ENCODE measurements around the gene KDM2B. TPM values are rescaled to one million over a fixed set of nuclear protein-coding genes. Genes with fewer than 3 reads are reported as not detected.
A peak's percentile ranks its signal among the peaks of the same experiment; 100 is the strongest.

Gene KDM2B
- total and polyA plus RNA-seq, 2 donors (not counting 3 experiments of a cell fraction or from before 2014, with no cell fraction given), result 26.8 to 37.3 TPM

DNA sequence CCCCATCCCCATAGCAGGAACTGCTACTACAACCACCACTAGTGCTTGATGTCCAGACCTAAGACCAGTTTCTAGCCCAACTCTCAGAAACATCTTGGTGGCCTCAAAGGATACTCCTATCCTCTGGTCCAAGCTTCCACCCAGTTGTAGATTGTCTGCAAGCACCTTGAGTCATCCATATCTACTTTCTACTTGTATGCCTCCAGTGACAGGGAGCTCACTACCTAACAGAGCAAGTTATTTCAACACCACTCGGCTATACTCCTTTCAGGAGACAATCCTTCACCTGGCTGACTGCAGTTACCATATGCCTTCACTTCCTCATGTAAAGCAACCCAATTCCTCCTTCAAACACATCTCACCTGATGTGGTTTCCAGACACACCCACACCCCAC is 49.5 kb downstream of the KDM2B start:
- dilution Hi-C loops (cut with MboI; ENCODE audit: extremely low pct_ligation_motif_present, low sequenced_read_pairs) (no loop called here), intact Hi-C loops (cut with micrococcal nuclease) (no loop called here)
- Histone ChIP-seq H3K79me2 (ENCODE audit: control insufficient read depth, insufficient read depth, low read length) (no peaks in the 10 kb centered on the region), H3K36me3 (ENCODE audit: control insufficient read depth in 2 of 2, extremely low read depth in 1 of 2, insufficient read depth in 2 of 2, low read length in 2 of 2) (peaks cover 0 to 12% of the 10 kb centered on the region in 2 experiments), H3K4me2 (ENCODE audit: insufficient read depth, low read length) (no peak overlapping the region), H3K9me1 (replicated peaks; ENCODE audit: control insufficient read depth, extremely low read depth, insufficient read depth, low read length) (no peaks in the 10 kb centered on the region), H3K27me3 (ENCODE audit: control insufficient read depth in 2 of 2, insufficient read depth in 2 of 2, low read length in 2 of 2) (no peaks in the 10 kb centered on the region), H3K9ac (replicated peaks; ENCODE audit: extremely low read depth, insufficient read depth, low read length) (no peak overlapping the region), H2AFZ (ENCODE audit: low read depth, low read length) (no peak overlapping the region), H3K27ac (ENCODE audit: insufficient read depth, low read depth, low read length) (no peak overlapping the region), H4K20me1 (replicated peaks; ENCODE audit: control insufficient read depth, extremely low read depth, insufficient read depth, low read length) (no peaks in the 10 kb centered on the region), H3K4me1 (ENCODE audit: control insufficient read depth, extremely low read depth, insufficient read depth, low read length) (peaks cover 5% of the 10 kb centered on the region), H3K4me3 (replicated peaks in 1 of 3; ENCODE audit: insufficient read depth in 1 of 3, low read depth in 1 of 3, low read length in 3 of 3) (no peak overlapping the region), H3K9me3 (replicated peaks; ENCODE audit: control insufficient read depth, insufficient read depth, low read length) (no peaks in the 10 kb centered on the region)
- BruUV-seq (replicated peaks), result no TSS peak
- DNase-seq (ENCODE audit: low read depth, low spot score), result no peak
- TF ChIP-seq EZH2 (IDR thresholded peaks at IDR 0.05; ENCODE audit: borderline replicate concordance, low read depth, low read length, severe bottlenecking), result no peak
- TF ChIP-seq, protein P1, sequence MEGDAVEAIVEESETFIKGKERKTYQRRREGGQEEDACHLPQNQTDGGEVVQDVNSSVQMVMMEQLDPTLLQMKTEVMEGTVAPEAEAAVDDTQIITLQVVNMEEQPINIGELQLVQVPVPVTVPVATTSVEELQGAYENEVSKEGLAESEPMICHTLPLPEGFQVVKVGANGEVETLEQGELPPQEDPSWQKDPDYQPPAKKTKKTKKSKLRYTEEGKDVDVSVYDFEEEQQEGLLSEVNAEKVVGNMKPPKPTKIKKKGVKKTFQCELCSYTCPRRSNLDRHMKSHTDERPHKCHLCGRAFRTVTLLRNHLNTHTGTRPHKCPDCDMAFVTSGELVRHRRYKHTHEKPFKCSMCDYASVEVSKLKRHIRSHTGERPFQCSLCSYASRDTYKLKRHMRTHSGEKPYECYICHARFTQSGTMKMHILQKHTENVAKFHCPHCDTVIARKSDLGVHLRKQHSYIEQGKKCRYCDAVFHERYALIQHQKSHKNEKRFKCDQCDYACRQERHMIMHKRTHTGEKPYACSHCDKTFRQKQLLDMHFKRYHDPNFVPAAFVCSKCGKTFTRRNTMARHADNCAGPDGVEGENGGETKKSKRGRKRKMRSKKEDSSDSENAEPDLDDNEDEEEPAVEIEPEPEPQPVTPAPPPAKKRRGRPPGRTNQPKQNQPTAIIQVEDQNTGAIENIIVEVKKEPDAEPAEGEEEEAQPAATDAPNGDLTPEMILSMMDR (IDR thresholded peaks at IDR 0.05; ENCODE audit: extremely low read depth in 1 of 2, insufficient read depth in 1 of 2, low read depth in 1 of 2, low read length in 2 of 2), result no peak
- TF ChIP-seq POLR2A (IDR thresholded peaks at IDR 0.05; ENCODE audit: low read depth, low read length), result no peak
- no peak for TF ChIP-seq MYC (IDR thresholded peaks at IDR 0.05; ENCODE audit: low read depth, low read length)
- CTCF ChIA-PET, result interaction anchor here (1.1 to 1.4 kb wide), 3 partner anchors 22 to 137 kb away, joined by 3 to 9 read pairs (median 4); no protein-coding TSS in a partner anchor
- POLR2A ChIA-PET, result no interaction called here
- FAIRE-seq, result no peak

DNA sequence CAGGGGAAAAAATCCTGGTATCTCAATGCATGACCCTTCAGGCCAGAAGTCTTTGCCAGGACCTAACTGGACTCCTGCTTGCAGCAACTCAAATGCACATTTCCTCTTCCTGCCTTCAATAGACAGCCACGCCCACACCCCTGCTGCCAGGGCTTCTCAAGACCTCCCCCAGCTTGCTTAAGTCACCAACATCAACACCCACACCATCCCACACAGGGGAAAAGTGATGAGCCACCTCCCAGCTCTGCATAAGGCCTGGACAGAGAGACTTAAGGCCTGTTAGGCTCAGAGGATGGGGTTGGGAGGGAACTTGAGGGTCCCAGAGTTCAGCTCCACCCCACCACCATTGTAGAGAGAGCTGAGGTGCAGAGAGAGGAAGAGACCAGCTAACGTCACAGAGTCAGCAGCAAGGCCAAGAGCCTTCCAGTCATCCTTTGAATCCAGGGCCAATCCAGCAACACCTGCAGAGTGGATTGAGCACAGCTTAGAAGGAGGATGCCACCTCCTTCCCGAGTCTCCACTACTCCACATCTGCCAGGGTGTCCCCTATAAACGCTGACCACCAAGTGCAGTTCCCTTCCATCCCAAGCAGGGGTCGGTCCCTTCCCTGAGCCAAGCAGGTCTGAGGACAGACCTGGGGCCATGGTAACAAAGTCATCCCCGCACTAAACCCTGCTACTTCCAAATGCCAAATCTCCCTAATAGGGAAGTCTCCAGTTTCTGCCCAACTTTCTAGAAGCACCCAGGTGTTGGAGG is 50.0 kb downstream of the KDM2B start:
- Histone ChIP-seq H3K4me2 (ENCODE audit: insufficient read depth, low read length) (no peak overlapping the region), H2AFZ (ENCODE audit: low read depth, low read length) (peak overlapping the region; percentile 68), H3K9me1 (replicated peaks; ENCODE audit: control insufficient read depth, extremely low read depth, insufficient read depth, low read length) (no peaks in the 10 kb centered on the region), H3K4me3 (replicated peaks in 1 of 3; ENCODE audit: insufficient read depth in 1 of 3, low read depth in 1 of 3, low read length in 3 of 3) (no peak overlapping the region), H3K4me1 (ENCODE audit: control insufficient read depth, extremely low read depth, insufficient read depth, low read length) (peaks cover 3% of the 10 kb centered on the region), H4K20me1 (replicated peaks; ENCODE audit: control insufficient read depth, extremely low read depth, insufficient read depth, low read length) (no peaks in the 10 kb centered on the region), H3K9me3 (replicated peaks; ENCODE audit: control insufficient read depth, insufficient read depth, low read length) (no peaks in the 10 kb centered on the region), H3K27me3 (ENCODE audit: control insufficient read depth in 2 of 2, insufficient read depth in 2 of 2, low read length in 2 of 2) (no peaks in the 10 kb centered on the region), H3K9ac (replicated peaks; ENCODE audit: extremely low read depth, insufficient read depth, low read length) (no peak overlapping the region), H3K79me2 (ENCODE audit: control insufficient read depth, insufficient read depth, low read length) (no peaks in the 10 kb centered on the region), H3K36me3 (ENCODE audit: control insufficient read depth in 2 of 2, extremely low read depth in 1 of 2, insufficient read depth in 2 of 2, low read length in 2 of 2) (peaks cover 0 to 12% of the 10 kb centered on the region in 2 experiments), H3K27ac (ENCODE audit: insufficient read depth, low read depth, low read length) (no peak overlapping the region)
- DNase-seq (ENCODE audit: low read depth, low spot score) (peak; percentile 72), FAIRE-seq (peak; percentile 79)
- ChIA-PET POLR2A (interaction anchor here (0.6 kb wide), 1 partner anchor 91 kb away, joined by 9 read pairs; no protein-coding TSS in a partner anchor), CTCF (interaction anchor here (1.1 to 1.4 kb wide), 3 partner anchors 22 to 138 kb away, joined by 3 to 9 read pairs (median 4); no protein-coding TSS in a partner anchor)
- dilution Hi-C loops (cut with MboI; ENCODE audit: extremely low pct_ligation_motif_present, low sequenced_read_pairs), result no loop called here
- BruUV-seq (replicated peaks), result no TSS peak
- no peak for TF ChIP-seq MYC (IDR thresholded peaks at IDR 0.05; ENCODE audit: low read depth, low read length)
- TF ChIP-seq FOS (IDR thresholded peaks at IDR 0.05; ENCODE audit: borderline replicate concordance, insufficient read depth, low read length), result no peak
- TF ChIP-seq, protein P2, sequence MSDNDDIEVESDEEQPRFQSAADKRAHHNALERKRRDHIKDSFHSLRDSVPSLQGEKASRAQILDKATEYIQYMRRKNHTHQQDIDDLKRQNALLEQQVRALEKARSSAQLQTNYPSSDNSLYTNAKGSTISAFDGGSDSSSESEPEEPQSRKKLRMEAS (IDR thresholded peaks at IDR 0.05; ENCODE audit: insufficient read depth, insufficient read length), result no peak
- intact Hi-C loops (cut with micrococcal nuclease), result loop anchor here (1.0 kb wide), 1 partner anchor 30 kb away; no protein-coding TSS in a partner anchor
